ENCODE results near the gene TAS2R10.

TAS2R10 gene

DNA sequence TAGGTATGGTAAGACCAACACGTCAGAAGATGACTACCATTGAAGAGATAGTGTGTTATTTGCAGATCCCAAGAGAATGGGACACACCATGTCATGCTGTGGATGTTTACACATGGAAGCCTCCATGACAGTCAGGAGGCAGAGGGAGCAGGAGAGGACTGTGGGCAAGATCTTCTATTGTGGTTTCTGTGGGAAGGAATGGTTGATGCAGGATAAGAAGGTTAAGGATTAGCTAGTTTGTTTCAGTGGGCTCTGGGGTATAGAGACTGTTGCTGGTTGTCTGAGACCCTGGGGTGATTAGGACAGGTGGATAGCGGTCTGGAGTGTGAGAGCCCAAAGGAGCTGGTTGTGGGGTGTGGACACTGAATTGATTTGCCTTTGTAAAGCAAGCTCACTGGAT, 47.1 kb downstream of the TAS2R10 start:
- no peak for TF ChIP-seq ZFX (IDR thresholded peaks at IDR 0.05)
- TF ChIP-seq, protein P1, sequence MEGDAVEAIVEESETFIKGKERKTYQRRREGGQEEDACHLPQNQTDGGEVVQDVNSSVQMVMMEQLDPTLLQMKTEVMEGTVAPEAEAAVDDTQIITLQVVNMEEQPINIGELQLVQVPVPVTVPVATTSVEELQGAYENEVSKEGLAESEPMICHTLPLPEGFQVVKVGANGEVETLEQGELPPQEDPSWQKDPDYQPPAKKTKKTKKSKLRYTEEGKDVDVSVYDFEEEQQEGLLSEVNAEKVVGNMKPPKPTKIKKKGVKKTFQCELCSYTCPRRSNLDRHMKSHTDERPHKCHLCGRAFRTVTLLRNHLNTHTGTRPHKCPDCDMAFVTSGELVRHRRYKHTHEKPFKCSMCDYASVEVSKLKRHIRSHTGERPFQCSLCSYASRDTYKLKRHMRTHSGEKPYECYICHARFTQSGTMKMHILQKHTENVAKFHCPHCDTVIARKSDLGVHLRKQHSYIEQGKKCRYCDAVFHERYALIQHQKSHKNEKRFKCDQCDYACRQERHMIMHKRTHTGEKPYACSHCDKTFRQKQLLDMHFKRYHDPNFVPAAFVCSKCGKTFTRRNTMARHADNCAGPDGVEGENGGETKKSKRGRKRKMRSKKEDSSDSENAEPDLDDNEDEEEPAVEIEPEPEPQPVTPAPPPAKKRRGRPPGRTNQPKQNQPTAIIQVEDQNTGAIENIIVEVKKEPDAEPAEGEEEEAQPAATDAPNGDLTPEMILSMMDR (conservative IDR thresholded peaks at IDR 0.05) = no peak
- no peak overlapping the region for H3K27ac ChIP-seq
